Smooth muscle cell (in vitro differentiated cells): ENCODE results near the gene RER1. TPM values are rescaled to one million over a fixed set of nuclear protein-coding genes. Genes with fewer than 3 reads are reported as not detected.

Experiments
- DNase-seq: peaks from one replicate; lab custom pipeline; 2025; ENCODE audit not compliant: unreplicated experiment; lab: John Stamatoyannopoulos, UW
- H2AFZ ChIP-seq: fragments of 200-600 bp; sonication (generic); 2 replicates; pipeline ENCODE4 v1.6.0; 2016; ENCODE audit warnings: antibody characterized with exemption, low read depth, mild to moderate bottlenecking
- H3F3A ChIP-seq: fragments of 200-600 bp; sonication (generic); 2 replicates; pipeline ENCODE4 v1.6.0; 2017; ENCODE audit warnings: antibody characterized with exemption, low read depth
- H3K27ac ChIP-seq: fragments of 200-600 bp; sonication (generic); 2 replicates; pipeline ENCODE4 v1.5.1; 2016; ENCODE audit warnings: low read depth, mild to moderate bottlenecking
- H3K27me3 ChIP-seq: fragments of 200-600 bp; sonication (generic); 2 replicates; pipeline ENCODE4 v1.6.1; 2016; ENCODE audit warnings: low read depth, mild to moderate bottlenecking
- H3K36me3 ChIP-seq: fragments of 200-600 bp; sonication (generic); 2 replicates; pipeline ENCODE4 v1.5.1; 2016; ENCODE audit warnings: low read depth
- H3K4me1 ChIP-seq: fragments of 200-600 bp; sonication (generic); 2 replicates; pipeline ENCODE4 v1.5.1; 2016; ENCODE audit warnings: low read depth
- H3K4me2 ChIP-seq: fragments of 200-600 bp; sonication (generic); 2 replicates; pipeline ENCODE4 v1.6.0; 2016; ENCODE audit warnings: mild to moderate bottlenecking
- H3K4me3 ChIP-seq: fragments of 200-600 bp; sonication (generic); 2 replicates; pipeline ENCODE4 v1.5.1; 2016; ENCODE audit warnings: mild to moderate bottlenecking
- H3K79me2 ChIP-seq: fragments of 200-600 bp; sonication (generic); 2 replicates; pipeline ENCODE4 v1.6.0; 2016; ENCODE audit warnings: low read depth, mild to moderate bottlenecking
- H3K9ac ChIP-seq: fragments of 200-600 bp; sonication (generic); 2 replicates; pipeline ENCODE4 v1.6.0; 2016; ENCODE audit warnings: low read depth
- H3K9me3 ChIP-seq: fragments of 200-600 bp; sonication (generic); replicated peaks from 2 replicates; pipeline ENCODE4 v1.5.1; 2016; ENCODE audit warnings: low read depth
- H4K20me1 ChIP-seq: fragments of 200-600 bp; sonication (generic); 2 replicates; pipeline ENCODE4 v1.6.0; 2016; ENCODE audit warnings: low read depth
- CTCF ChIP-seq: fragments of 200-600 bp; sonication (generic); IDR thresholded peaks from 2 replicates; pipeline ENCODE4 v1.5.1; 2017; ENCODE audit warnings: borderline replicate concordance, mild to moderate bottlenecking, antibody characterized with exemption; ENCODE audit not compliant: insufficient read depth, poor library complexity, severe bottlenecking
- WGBS: methylation state at CpG from one replicate; pipeline ENCODE4 v1.1.7; 2016; ENCODE audit warnings: low lambda C conversion rate; 5-methylcytosine and 5-hydroxymethylcytosine counted together
- polyA plus RNA-seq: library from polyadenylated mRNA; unstranded; fragments of >200 nt; fragmentation: Nextera tagmentation; extraction: Ambion mirVana; gene quantifications from 2 replicates; pipeline ENCODE4 v1.2.1, GENCODE V29; 2016
- total RNA-seq: library from RNA; depleted of rRNA; stranded (reverse); fragments of >200 nt; gene quantifications from 2 replicates; pipeline ENCODE4 v1.2.3, GENCODE V29; 2014

The RER1 gene
- total and polyA plus RNA-seq, 2 experiments from 2014 or later = 101 to 269 TPM

GRCh38 chr1:2445823-2446215, 54.2 kb downstream of the RER1 start:
- Histone ChIP-seq H2AFZ (no peak overlapping the region), H3K9ac (no peak overlapping the region), H3K36me3 (no peaks in the 10 kb centered on the region), H3K27me3 (peaks cover 39% of the 10 kb centered on the region), H3K9me3 (no peaks in the 10 kb centered on the region), H3K4me1 (peaks cover 29% of the 10 kb centered on the region), H3K4me3 (no peak overlapping the region), H3K79me2 (no peaks in the 10 kb centered on the region), H3K27ac (no peak overlapping the region), H4K20me1 (no peaks in the 10 kb centered on the region), H3F3A (no peaks in the 10 kb centered on the region), H3K4me2 (no peak overlapping the region)
- no peak for DNase-seq
- TF ChIP-seq CTCF = no peak
- 92% methylated on average over 15 of the region's 15 CpGs for WGBS

GRCh38 chr1:2446394-2446793, 54.8 kb downstream of the RER1 start:
- no peaks in the 10 kb centered on the region for H3K79me2 ChIP-seq

GRCh38 chr1:2446861-2447260, 55.2 kb downstream of the RER1 start:
- no peak overlapping the region for H3K4me2 ChIP-seq
- H4K20me1 ChIP-seq = no peaks in the 10 kb centered on the region
- H3K36me3 ChIP-seq = no peaks in the 10 kb centered on the region
- no peaks in the 10 kb centered on the region for H3K79me2 ChIP-seq
- H3K27ac ChIP-seq = no peak overlapping the region
- no peak overlapping the region for H3K9ac ChIP-seq
- peaks cover 32% of the 10 kb centered on the region for H3K27me3 ChIP-seq
- no peak overlapping the region for H2AFZ ChIP-seq
- peaks cover 33% of the 10 kb centered on the region for H3K4me1 ChIP-seq
- no peaks in the 10 kb centered on the region for H3F3A ChIP-seq
- H3K4me3 ChIP-seq = no peak overlapping the region
- WGBS = 86% methylated on average over 9 of the region's 9 CpGs
- H3K9me3 ChIP-seq = no peaks in the 10 kb centered on the region
- no peak for TF ChIP-seq CTCF
- DNase-seq = no peak

More at GRCh38 chr1:2446394-2446793, 54.8 kb downstream of the RER1 start:
- TF ChIP-seq CTCF = no peak
- no peaks in the 10 kb centered on the region for H3K36me3 ChIP-seq
- no peak overlapping the region for H2AFZ ChIP-seq
- H3K9ac ChIP-seq = no peak overlapping the region
- H3K4me3 ChIP-seq = no peak overlapping the region
- no peaks in the 10 kb centered on the region for H3F3A ChIP-seq
- no peaks in the 10 kb centered on the region for H4K20me1 ChIP-seq
- WGBS = 60% methylated on average over 13 of the region's 13 CpGs
- no peak for DNase-seq
- H3K9me3 ChIP-seq = no peaks in the 10 kb centered on the region
- H3K4me1 ChIP-seq = peaks cover 30% of the 10 kb centered on the region
- H3K27me3 ChIP-seq = peaks cover 37% of the 10 kb centered on the region
- no peak overlapping the region for H3K27ac ChIP-seq
- H3K4me2 ChIP-seq = no peak overlapping the region

- Histone ChIP-seq H3K27ac (no peak overlapping the region), H3K4me1 (peaks cover 39% of the 10 kb centered on the region), H3K36me3 (no peaks in the 10 kb centered on the region), H3F3A (no peaks in the 10 kb centered on the region), H2AFZ (no peak overlapping the region), H3K9ac (no peak overlapping the region), H3K27me3 (peaks cover 26% of the 10 kb centered on the region), H3K79me2 (no peaks in the 10 kb centered on the region), H3K4me3 (no peak overlapping the region), H3K9me3 (no peaks in the 10 kb centered on the region), H3K4me2 (no peak overlapping the region), H4K20me1 (no peaks in the 10 kb centered on the region)
- TF ChIP-seq CTCF = no peak
- DNase-seq = no peak
- 82% methylated on average over 23 of the region's 23 CpGs for WGBS
Measured at GRCh38 chr1:2447276-2448097, 55.8 kb downstream of the RER1 start.
